AG04449 (cell line): Measurements from ENCODE around the gene SUMO1.
A peak's percentile ranks its signal among the peaks of the same experiment; 100 is the strongest.

ENCODE experiments used
- CTCF ChIA-PET: fragments of 350-600 bp; formaldehyde crosslinking; extraction: SDS; loops from one replicate; lab custom pipeline; 2021; ENCODE audit warnings: antibody characterized with exemption; lab: Yijun Ruan, JAX
- POLR2A ChIA-PET: fragments of 400-600, 350-600 bp; formaldehyde crosslinking; extraction: SDS; loops from one replicate; lab custom pipeline; 2020; ENCODE audit warnings: antibody characterized with exemption, inconsistent platforms; lab: Yijun Ruan, JAX
- DNase-seq: peaks from one replicate; pipeline ENCODE4 v3.0.0-alpha.2; 2010; ENCODE audit warnings: low read depth, low spot score
- H3K4me3 ChIP-seq: 2 replicates; pipeline ENCODE4 v1.5.1; 2011; ENCODE audit warnings: low read depth, mild to moderate bottlenecking, control low read depth, low read length
- TF ChIP-seq, protein P1 (sequence below): IDR thresholded peaks from one replicate; pipeline ENCODE4 v1.5.1; 2011; ENCODE audit warnings: mild to moderate bottlenecking, moderate library complexity, low read length, control low read depth, inconsistent platforms; ENCODE audit not compliant: insufficient read depth; ENCODE audit errors: missing control alignments

The SUMO1 gene

GRCh38 chr2:202161151-202161835 is 77.1 kb downstream of the SUMO1 start:
- no peak overlapping the region for H3K4me3 ChIP-seq
- CTCF ChIA-PET, result interaction anchor here (1.5 to 4.9 kb wide), 5 partner anchors 10 to 301 kb away, joined by 4 to 26 read pairs (median 6); no protein-coding TSS in a partner anchor
- no peak for DNase-seq
- TF ChIP-seq, protein P1, sequence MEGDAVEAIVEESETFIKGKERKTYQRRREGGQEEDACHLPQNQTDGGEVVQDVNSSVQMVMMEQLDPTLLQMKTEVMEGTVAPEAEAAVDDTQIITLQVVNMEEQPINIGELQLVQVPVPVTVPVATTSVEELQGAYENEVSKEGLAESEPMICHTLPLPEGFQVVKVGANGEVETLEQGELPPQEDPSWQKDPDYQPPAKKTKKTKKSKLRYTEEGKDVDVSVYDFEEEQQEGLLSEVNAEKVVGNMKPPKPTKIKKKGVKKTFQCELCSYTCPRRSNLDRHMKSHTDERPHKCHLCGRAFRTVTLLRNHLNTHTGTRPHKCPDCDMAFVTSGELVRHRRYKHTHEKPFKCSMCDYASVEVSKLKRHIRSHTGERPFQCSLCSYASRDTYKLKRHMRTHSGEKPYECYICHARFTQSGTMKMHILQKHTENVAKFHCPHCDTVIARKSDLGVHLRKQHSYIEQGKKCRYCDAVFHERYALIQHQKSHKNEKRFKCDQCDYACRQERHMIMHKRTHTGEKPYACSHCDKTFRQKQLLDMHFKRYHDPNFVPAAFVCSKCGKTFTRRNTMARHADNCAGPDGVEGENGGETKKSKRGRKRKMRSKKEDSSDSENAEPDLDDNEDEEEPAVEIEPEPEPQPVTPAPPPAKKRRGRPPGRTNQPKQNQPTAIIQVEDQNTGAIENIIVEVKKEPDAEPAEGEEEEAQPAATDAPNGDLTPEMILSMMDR, result no peak
- POLR2A ChIA-PET, result no interaction called here

DNA sequence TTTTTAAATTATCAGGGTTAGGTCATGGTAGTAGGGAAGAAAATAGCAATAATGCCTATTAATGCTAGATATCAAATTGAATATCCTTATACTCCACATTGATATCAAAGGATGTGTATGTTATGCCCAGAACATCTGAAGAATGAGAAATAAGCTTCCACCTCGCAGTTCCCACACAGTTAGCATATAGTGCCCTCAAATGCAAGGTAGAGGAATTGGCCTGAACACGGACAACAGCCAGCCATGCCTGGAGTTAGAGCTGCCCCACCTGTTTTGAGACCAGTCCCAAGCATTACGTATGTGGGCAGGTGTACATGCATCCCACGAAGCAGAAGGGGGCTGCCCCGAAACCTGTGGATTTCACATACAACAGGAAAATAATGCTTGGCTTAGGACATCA is 79.6 kb downstream of the SUMO1 start:
- TF ChIP-seq, protein P1, result peak; percentile 66
- no peak for DNase-seq
- no peak overlapping the region for H3K4me3 ChIP-seq
- ChIA-PET POLR2A (no interaction called here), CTCF (interaction anchor here (0.7 to 4.9 kb wide), 15 partner anchors 9 to 378 kb away, joined by 3 to 26 read pairs (median 4); partner anchors contain the start of genes ALS2 and KIAA2012)

DNA sequence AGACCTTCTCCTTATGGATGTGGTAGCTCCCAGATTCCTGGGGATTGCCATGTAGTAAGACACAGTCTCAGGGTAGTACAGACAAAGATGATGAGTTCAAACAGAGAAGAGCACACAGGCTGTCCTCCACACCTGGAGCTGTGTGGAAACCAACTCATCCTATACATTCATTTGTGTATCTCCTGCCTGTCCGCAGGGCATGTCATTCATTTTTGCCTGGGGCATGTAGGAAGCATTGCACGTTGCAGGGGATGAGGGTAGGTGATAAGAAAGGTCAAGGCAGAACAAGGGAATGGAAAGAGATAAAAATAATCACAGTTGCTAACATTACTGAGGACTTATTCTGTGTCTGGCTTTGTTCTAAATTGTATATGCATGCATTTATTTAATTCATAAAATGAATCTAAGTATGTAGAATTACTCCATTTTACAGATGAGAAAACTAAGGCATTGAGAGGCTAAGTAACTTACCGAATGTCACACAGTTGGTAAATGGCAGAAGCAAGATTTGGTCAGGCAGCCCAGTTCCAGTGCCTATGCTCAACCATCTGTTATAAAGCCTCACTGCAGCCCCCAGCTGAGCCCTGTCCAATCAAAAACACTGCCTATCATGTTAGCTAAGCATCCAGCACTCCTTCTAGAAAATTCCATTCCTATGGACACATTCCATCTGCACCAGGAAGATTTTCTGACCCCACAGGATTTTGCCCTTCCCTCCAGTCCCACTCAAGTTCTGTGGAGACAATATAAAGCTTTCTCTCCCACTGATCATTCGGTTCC is 81.0 kb downstream of the SUMO1 start:
- ChIA-PET POLR2A (no interaction called here), CTCF (interaction anchor here (1.1 to 4.9 kb wide), 5 partner anchors 21 to 297 kb away, joined by 4 to 26 read pairs (median 9); partner anchors contain the start of gene KIAA2012)
- TF ChIP-seq, protein P1, result no peak
- no peak for DNase-seq
- no peak overlapping the region for H3K4me3 ChIP-seq
